Prostate gland (tissue), 2 donors: ENCODE data around the gene DPYSL5.

Source experiments
- CTCF ChIP-seq, 4 experiments: fragments of 200-600 bp in 2 of 4; fragments of 450-650 bp in 2 of 4; sonication (generic) in 2 of 4; IDR thresholded peaks; 1 replicate in 3 of 4; 2 replicates in 1 of 4; pipeline ENCODE4 v1.5.1; 2016 to 2019; ENCODE audit warnings: antibody characterized with exemption in 4 of 4, mild to moderate bottlenecking in 2 of 4, moderate library complexity in 2 of 4
- POLR2A ChIP-seq: fragments of 450-650 bp; IDR thresholded peaks from one replicate; pipeline ENCODE4 v1.6.1; 2016; ENCODE audit warnings: antibody characterized with exemption, mild to moderate bottlenecking

- TF ChIP-seq POLR2A: no peak
- TF ChIP-seq CTCF (IDR thresholded peaks at IDR 0.05): no peak
Observed at GRCh38 chr2:26880910-26881435, 33.0 kb downstream of the DPYSL5 start.
